BJ (cell line): ENCODE data around the gene CBFA2T2. TPM values are rescaled to one million over a fixed set of nuclear protein-coding genes. Genes with fewer than 3 reads are reported as not detected.

Source experiments
- CTCF ChIA-PET: fragments of 350-600 bp; formaldehyde crosslinking; extraction: SDS; loops from one replicate; lab custom pipeline; 2021; ENCODE audit warnings: antibody characterized with exemption, inconsistent platforms; lab: Yijun Ruan, JAX
- POLR2A ChIA-PET: fragments of 300-600 bp; sonication (Branson Sonifier 250); formaldehyde crosslinking; extraction: SDS; loops from one replicate; lab custom pipeline; 2021; ENCODE audit warnings: antibody characterized with exemption; lab: Charles Lee
- DNase-seq: peaks from one replicate; pipeline ENCODE4 v3.0.0-alpha.2; 2011; ENCODE audit warnings: low read depth
- H3K27me3 ChIP-seq: 2 replicates; pipeline ENCODE4 v1.6.0; 2011; ENCODE audit warnings: low read length; ENCODE audit not compliant: control insufficient read depth, insufficient read depth
- H3K36me3 ChIP-seq: 2 replicates; pipeline ENCODE4 v1.5.1; 2011; ENCODE audit warnings: low read length; ENCODE audit not compliant: control insufficient read depth, insufficient read depth
- H3K4me3 ChIP-seq: 2 replicates; pipeline ENCODE4 v1.5.1; 2011; ENCODE audit warnings: low read depth, mild to moderate bottlenecking, control low read depth, low read length
- CTCF ChIP-seq: IDR thresholded peaks from 2 replicates; pipeline ENCODE4 v1.5.1; 2011; ENCODE audit warnings: low read depth, mild to moderate bottlenecking, control low read depth, inconsistent platforms, low read length, moderate library complexity; ENCODE audit not compliant: insufficient read depth
- polyA plus RNA-seq: library from polyadenylated mRNA; depleted of rRNA; stranded (reverse); fragments of >200 nt; gene quantifications from 2 replicates; pipeline ENCODE4 v1.2.3, GENCODE V29; 2011

The CBFA2T2 gene
- polyA plus RNA-seq, 1 experiment = 7.6 TPM

- CTCF ChIA-PET = interaction anchor here (1.1 kb wide), 1 partner anchor 8 kb away, joined by 3 read pairs; the partner anchor contains the start of gene ACTL10
- Histone ChIP-seq H3K36me3 (peaks cover 12% of the 10 kb centered on the region), H3K27me3 (no peaks in the 10 kb centered on the region), H3K4me3 (no peak overlapping the region)
- no peak for TF ChIP-seq CTCF
- POLR2A ChIA-PET = no interaction called here
- DNase-seq = no peak
These were observed 168.6 kb downstream of the CBFA2T2 start for GRCh38 chr20:33658510-33658909.

- CTCF ChIA-PET = interaction anchor here (1.1 kb wide), 1 partner anchor 8 kb away, joined by 3 read pairs; the partner anchor contains the start of gene ACTL10
- no peak for DNase-seq
- POLR2A ChIA-PET = no interaction called here
These were observed 169.0 kb downstream of the CBFA2T2 start for GRCh38 chr20:33658929-33659328.

GRCh38 chr20:33659341-33660034 lies 169.6 kb downstream of the CBFA2T2 start:
- CTCF ChIA-PET = interaction anchor here (1.1 kb wide), 1 partner anchor 7 kb away, joined by 3 read pairs; the partner anchor contains the start of gene ACTL10
- TF ChIP-seq CTCF = no peak
- DNase-seq = no peak
- POLR2A ChIA-PET = no interaction called here
- Histone ChIP-seq H3K27me3 (no peaks in the 10 kb centered on the region), H3K4me3 (no peak overlapping the region), H3K36me3 (peaks cover 12% of the 10 kb centered on the region)

More at GRCh38 chr20:33658929-33659328, 169.0 kb downstream of the CBFA2T2 start:
- TF ChIP-seq CTCF = no peak
- Histone ChIP-seq H3K36me3 (peaks cover 12% of the 10 kb centered on the region), H3K4me3 (no peak overlapping the region), H3K27me3 (no peaks in the 10 kb centered on the region)

DNA sequence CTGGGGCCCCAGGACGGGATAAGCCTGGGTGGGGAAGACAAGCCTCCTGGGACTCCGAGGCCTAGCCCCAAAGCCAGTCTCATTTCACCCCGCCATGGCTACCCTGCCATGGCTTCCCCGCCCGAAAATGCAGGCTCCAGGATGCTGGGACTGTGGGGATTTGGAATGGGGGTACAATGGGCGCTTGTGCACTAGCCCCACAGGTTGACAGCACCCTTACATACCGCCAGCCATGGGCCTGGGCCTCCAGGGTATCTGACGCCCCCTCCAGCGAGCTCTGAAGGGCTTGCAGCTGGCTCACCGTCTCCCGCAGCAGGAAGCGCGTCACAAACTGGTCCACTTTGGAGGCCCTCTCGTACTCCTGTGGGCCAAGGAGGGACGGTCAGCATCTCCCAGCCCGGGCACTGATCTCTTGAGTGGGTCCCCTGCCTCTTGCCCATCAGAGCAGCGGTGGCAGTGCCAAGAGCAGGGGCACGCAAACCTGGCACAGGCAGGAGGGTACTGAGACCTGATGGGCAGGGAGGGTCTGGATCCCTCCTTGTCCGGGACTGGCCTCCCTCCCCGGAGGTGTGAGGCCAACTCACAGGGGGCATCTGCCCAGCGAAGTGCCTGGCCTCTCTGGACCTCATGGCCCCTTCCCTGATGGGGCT lies 170.3 kb downstream of the CBFA2T2 start:
- no peak overlapping the region for H3K4me3 ChIP-seq
- ChIA-PET POLR2A (no interaction called here), CTCF (interaction anchor here (1.0 kb wide), 1 partner anchor 214 kb away, joined by 3 read pairs; no protein-coding TSS in a partner anchor)
- peaks cover 12% of the 10 kb centered on the region for H3K36me3 ChIP-seq
- no peaks in the 10 kb centered on the region for H3K27me3 ChIP-seq
- DNase-seq = no peak
- no peak for TF ChIP-seq CTCF

- no peaks in the 10 kb centered on the region for H3K27me3 ChIP-seq
- no peak for TF ChIP-seq CTCF
- CTCF ChIA-PET = interaction anchor here (0.7 to 1.0 kb wide), 2 partner anchors 214 to 252 kb away, joined by 3 read pairs; no protein-coding TSS in a partner anchor
- POLR2A ChIA-PET = no interaction called here
- H3K36me3 ChIP-seq = peaks cover 12% of the 10 kb centered on the region
- no peak for DNase-seq
- no peak overlapping the region for H3K4me3 ChIP-seq
These were observed 170.8 kb downstream of the CBFA2T2 start for GRCh38 chr20:33660685-33661058.
